DOHH2 (cell line): ENCODE measurements around the gene ZBTB47.

Source experiments
- EZH2phosphoT487 ChIP-seq: fragments of 200-600 bp; sonication (generic); IDR thresholded peaks from 2 replicates; pipeline ENCODE4 v1.6.1; 2017; ENCODE audit warnings: borderline replicate concordance, mild to moderate bottlenecking, antibody characterized with exemption, low read length, moderate library complexity, mixed read lengths
- TF ChIP-seq, protein P1 (sequence below): fragments of 200-600 bp; sonication (generic); IDR thresholded peaks from one replicate; pipeline ENCODE4 v1.5.1; 2014; ENCODE audit warnings: antibody characterized with exemption, mild to moderate bottlenecking, low read depth, low read length; ENCODE audit not compliant: poor library complexity, severe bottlenecking

DNA sequence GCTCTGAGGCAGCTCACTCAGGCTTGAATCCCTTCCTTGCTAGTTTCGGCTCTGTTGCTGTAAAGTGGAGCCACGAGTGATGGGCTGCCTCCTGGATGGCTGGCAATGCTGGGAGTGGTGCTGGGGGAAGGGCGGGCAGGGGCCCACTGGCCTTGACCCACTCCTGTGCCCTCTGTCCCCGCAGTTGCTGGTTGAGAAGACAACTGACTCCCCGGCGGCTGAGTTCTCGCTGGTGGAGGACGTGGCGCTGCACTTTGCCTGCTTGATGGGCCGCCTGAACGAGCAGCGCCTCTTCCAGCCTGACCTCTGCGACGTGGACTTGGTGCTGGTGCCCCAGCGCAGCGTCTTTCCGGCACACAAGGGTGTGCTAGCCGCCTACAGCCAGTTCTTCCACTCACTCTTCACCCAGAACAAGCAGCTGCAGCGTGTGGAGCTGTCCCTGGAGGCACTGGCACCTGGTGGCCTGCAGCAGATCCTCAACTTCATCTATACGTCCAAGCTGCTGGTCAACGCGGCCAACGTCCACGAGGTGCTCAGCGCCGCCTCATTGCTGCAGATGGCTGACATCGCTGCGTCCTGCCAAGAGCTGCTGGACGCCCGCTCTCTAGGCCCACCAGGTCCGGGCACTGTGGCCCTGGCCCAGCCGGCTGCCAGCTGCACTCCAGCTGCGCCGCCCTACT lies 4.7 kb downstream of the ZBTB47 start:
- TF ChIP-seq, protein P1, sequence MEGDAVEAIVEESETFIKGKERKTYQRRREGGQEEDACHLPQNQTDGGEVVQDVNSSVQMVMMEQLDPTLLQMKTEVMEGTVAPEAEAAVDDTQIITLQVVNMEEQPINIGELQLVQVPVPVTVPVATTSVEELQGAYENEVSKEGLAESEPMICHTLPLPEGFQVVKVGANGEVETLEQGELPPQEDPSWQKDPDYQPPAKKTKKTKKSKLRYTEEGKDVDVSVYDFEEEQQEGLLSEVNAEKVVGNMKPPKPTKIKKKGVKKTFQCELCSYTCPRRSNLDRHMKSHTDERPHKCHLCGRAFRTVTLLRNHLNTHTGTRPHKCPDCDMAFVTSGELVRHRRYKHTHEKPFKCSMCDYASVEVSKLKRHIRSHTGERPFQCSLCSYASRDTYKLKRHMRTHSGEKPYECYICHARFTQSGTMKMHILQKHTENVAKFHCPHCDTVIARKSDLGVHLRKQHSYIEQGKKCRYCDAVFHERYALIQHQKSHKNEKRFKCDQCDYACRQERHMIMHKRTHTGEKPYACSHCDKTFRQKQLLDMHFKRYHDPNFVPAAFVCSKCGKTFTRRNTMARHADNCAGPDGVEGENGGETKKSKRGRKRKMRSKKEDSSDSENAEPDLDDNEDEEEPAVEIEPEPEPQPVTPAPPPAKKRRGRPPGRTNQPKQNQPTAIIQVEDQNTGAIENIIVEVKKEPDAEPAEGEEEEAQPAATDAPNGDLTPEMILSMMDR: no peak
- no peak for TF ChIP-seq EZH2phosphoT487
